NCI-H1436 treated with DMSO at 0.1 percent for 48 hours (cell line): ENCODE measurements around the gene SLC23A3.

ENCODE experiments used
- DNase-seq: peaks from one replicate; lab custom pipeline; 2025; lab: John Stamatoyannopoulos, UW

SLC23A3 gene, protein sequence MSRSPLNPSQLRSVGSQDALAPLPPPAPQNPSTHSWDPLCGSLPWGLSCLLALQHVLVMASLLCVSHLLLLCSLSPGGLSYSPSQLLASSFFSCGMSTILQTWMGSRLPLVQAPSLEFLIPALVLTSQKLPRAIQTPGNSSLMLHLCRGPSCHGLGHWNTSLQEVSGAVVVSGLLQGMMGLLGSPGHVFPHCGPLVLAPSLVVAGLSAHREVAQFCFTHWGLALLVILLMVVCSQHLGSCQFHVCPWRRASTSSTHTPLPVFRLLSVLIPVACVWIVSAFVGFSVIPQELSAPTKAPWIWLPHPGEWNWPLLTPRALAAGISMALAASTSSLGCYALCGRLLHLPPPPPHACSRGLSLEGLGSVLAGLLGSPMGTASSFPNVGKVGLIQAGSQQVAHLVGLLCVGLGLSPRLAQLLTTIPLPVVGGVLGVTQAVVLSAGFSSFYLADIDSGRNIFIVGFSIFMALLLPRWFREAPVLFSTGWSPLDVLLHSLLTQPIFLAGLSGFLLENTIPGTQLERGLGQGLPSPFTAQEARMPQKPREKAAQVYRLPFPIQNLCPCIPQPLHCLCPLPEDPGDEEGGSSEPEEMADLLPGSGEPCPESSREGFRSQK

DNA sequence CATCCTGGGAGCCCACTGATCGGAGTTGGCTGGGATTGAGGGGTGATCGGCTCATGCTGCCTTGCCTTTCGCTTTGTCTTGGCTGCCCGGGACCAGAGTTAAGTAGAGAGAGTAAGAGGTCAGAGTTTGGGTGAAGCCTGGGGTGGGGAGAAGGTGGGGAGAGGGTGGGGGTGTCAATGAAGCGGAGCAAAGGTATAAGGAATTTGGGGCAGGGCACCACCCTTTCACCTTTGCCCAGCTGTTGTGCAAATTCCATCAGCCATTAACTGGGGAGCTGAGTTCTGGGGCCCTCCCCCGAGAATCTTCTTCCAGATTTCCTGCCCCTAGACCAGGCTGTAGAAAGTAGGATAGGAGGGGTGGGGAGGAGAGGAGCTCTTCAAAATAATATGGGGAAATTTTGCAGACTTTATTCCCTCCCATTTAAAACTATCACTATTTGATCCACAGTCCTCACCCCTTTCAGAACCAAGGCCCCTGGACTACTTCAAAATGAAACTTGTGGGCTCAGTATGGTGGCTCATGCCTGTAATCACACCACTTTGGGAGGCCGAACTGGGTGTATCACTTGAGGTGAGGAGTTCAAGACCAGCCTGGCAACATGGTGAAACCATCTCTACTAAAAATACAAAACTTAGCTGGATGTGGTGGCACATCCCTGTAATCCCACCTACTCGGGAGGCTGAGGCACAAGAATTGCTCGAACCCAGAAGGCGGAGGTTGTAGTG lies at the start of gene SLC23A3:
SLC23A3 (minus strand) TSS at position 100 of the 725 bp plus-strand sequence; CDS start at position 55, 45 bp downstream.
- no peak for DNase-seq

DNA sequence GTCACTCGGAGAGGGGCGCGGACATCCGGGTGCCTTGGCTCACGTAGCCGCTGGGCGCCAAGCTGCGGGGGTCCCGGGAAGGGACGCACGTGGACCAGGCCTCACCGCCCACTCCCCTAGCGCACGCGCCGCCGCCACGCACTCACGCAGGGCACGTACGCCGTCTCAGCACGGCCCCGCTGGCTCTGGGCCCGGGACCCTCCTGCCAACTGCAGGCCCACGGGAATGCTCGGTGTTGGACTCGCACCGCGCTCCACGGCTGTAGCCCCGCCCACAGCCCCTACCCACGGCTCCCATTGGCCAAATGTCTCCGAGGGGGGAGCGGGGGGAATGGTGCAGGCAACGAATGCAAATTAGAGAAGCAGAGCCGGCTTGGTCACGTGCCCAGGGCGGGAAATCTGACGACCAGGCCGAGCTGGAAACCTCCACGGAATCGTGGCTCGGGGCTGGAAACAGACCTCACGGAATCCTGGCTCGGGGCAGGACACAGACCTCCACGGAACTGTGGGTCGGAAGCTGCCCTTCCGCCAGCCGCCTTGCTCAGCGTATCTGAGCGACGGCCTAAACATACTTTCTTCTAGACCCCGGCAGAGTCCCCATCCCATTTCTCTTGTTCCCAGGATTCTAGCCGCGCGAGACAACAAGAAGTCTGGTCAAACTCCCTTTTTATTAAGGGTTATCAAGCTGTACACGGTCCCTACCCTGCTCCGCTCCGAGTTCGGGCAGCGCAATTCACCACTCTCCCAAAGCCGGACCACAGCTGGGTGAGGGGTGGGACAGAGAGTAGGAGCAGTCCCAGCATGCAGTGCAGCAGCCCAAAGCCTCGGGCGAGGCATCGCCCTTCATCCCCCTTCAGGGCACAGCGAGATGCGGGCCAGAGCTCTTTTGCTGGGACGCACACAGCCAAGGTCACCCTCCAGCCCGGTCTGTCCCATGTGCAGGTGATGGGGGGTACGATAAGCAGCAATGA lies 49.2 kb upstream of the SLC23A3 start, which contains the start of gene ABCB6:
ABCB6 (minus strand) TSS at position 227 of the 970 bp plus-strand sequence. CDS start 285 bp downstream, outside the sequence.
- DNase-seq: peak; percentile 66

DNA sequence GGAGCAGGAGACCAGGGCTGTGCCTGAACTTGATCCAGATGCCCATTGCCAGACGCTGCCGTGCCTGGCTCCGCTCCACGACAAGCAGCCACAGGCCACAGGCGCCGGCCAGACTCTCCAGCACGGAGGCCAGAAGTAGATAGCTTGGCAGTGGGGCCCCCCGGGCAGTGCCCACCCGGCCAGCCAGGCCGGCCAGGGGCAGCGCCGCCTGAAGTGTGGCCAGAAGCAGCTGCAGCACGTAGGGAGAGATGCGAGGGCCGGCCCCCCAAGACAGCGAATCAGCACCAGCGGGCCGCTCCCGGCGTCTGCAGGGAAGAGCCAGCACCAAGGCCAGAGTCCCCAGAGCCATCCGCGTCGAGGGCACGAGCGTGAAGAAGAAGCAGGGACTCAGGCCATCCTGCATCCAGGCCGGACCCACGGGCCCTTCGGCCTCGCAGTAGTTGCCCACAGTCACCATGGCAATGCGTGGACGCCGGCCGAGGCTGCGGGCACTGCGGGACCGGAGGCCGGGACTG lies 48.4 kb upstream of the SLC23A3 start:
- DNase-seq: no peak

DNA sequence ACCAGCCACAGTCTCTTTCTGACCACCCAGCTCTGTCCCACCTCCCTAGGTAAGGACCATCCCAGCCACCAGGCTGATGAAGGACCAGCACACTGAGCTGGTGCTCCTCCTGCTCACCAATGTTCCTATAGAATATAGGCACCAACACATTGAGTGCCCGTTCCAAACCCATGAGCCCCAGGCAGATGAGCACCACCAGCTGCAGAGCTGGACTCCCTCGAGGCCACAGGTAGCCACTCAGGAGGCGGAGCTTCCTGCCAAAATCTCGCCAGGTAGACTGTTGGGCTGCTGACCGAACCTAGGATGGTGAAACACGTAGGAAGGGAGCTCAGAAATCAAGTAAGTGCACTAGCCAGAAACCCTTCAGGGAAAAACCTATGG lies 46.7 kb upstream of the SLC23A3 start:
- no peak for DNase-seq

DNA sequence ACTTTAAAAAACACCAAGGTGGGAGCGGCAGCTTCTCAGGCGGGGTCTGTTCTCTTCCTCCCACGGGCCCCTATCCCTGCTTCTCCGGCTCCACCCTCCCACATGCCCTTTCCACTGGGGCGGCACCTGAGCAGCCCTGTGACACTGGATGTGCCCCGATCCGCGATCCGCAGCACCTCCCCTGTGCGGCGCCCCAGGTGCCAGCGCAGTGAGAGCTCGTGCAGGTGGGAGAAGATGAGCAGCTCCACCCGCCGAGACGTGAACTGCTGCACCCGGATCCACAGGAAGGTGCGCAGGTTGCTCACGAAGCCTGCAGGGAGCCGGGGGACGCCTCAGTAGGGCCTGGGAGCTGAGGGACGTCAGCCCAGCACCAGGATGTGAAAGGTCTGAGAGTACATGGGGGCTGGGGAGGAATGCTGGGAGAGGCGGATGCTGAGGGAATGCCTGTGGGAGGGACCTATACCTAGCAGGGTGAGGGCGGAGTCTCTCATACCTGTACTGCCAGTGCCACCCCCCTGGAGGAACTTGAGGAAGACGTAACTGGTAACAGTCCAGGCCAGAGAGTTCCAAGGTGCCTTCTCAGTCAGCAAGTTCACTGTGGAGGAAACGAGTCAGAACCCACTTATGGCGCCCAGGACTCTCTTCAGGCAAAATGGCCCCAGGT lies 46.2 kb upstream of the SLC23A3 start:
- DNase-seq: no peak

DNA sequence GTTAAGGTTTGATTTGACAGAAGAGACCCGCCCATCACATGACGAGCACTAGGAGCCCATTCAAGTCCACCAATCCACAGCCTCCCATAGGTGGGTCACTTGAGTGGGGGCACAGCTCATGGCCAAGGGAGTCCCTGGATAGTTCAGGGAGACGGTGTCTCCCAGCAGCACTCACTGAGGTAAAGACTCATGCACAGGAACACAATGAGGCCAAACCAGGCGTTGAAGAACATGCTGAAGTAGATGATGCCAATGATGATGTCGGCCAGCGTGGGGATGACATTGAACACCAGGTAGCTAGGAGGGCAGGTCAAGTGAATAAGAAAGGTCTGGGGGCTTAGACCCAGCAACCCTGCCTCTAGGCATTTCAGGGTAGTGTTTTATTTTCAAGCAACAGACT lies 45.0 kb upstream of the SLC23A3 start:
- no peak for DNase-seq

DNA sequence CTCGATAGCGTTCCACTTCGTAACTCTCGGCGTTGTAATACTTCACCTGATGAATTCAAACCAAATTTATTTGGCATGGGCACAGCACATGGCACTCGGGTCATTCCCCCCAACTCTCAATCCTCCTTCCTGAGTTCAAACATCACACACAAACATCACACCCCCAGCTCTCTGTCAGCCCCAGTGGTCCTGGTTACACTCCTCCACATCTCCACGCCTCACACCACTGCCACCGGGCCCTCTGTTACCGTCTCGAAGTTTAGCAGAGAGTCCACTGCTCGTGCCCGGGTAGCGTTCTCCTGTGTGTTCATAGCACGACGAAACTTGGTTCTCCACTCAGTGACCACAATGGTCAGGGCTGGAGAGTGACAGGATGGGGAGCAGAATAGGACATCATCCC lies 44.3 kb upstream of the SLC23A3 start:
- no peak for DNase-seq

DNA sequence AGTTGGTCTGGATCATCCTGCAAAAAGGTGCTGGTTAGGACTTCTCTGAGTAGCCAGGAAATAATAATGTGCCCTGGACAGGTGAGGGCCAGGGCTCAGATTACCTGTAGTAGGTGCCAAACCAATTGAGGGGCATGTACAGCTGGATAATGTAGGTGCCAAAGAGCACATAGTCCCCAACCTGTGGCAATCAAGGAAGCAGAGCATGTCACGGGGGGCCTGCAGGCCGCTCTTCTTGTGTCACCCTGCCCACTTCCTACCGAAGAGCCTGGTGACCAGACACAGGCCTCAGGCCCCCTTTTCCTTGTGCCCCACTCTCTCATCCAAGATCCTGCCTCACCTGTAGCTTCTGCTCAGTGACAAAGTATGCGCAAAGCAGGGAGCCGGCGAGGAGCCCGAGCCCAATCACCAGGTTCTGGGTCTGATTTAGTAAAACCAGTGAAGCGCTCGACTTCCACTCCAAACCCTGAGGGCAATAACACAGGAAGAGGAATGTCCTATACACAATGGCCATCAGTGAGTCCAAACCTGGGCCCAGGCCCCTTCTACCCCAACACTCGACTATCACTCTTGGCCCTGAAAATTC lies 43.8 kb upstream of the SLC23A3 start:
- DNase-seq: no peak

DNA sequence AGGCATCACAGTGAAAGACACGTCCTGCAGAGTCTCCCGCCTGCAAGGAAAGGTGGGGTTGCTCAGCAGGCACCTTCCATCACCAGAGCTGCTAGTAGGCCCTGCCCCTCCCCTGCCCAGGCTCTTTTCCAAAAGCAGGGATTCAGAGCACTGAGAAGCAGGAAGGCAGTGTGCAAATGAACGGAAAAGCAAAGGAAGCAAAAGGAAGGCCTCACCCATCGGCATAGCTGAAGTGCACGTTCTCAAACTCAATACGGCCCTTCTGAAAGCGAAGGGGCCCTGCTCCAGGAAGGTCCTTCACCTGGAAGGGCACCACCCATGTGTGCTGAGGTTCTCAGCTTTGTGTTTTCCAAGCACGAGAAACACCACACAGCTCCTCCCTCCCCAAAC lies 43.2 kb upstream of the SLC23A3 start:
- DNase-seq: no peak

DNA sequence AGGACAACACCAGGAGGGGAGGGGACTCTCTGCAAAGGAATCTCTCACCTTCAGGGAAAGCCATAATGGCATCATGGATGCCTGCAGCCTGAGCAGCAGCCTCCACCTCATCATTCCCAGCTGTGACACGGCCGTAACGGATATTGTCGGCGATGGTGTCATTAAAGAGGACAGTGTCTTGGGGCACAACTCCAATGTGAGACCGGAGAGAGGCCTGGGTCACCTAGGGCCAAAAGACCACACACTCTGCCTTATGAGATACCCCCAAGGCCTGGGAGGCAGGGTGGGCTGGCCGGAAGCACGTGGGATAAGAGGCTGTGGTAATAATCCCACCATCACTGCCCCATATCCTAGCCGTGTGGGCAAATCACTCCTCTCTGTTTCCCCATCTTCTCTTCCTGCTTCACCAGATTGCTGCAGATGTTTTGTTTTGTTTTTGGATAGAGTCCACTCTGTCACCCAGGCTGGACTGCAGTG lies 41.1 kb upstream of the SLC23A3 start:
- DNase-seq: no peak

DNA sequence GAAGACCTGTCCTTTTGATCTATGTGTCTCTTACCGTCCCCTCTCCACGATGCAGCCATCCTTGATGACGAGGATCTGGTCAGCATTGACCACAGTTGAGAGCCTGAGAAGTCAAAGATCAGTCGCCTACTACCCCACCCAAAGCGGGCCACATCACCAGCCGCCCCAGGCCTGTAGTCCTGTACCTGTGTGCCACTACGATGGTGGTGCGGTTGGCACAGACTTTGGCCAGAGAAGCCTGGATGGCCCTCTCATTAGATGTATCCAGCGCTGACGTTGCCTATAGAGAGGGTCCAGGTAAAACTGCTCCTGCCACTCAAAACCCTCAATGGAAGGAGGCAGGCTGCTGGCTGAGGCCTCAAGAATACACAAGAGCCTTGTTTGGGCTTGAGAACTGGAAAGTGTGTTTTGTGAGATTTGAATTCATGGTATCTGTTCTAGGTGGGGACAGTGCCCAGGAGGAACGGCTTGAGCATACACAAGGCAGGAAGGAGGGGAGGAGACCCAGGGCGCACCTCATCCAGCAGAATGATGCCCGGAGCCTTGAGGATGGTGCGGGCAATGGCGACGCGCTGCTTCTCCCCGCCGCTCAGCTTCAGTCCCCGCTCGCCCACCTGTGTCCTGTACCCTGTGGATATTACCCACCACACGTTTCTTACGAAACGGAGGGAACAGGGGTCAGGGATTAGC lies 40.5 kb upstream of the SLC23A3 start:
- no peak for DNase-seq

DNA sequence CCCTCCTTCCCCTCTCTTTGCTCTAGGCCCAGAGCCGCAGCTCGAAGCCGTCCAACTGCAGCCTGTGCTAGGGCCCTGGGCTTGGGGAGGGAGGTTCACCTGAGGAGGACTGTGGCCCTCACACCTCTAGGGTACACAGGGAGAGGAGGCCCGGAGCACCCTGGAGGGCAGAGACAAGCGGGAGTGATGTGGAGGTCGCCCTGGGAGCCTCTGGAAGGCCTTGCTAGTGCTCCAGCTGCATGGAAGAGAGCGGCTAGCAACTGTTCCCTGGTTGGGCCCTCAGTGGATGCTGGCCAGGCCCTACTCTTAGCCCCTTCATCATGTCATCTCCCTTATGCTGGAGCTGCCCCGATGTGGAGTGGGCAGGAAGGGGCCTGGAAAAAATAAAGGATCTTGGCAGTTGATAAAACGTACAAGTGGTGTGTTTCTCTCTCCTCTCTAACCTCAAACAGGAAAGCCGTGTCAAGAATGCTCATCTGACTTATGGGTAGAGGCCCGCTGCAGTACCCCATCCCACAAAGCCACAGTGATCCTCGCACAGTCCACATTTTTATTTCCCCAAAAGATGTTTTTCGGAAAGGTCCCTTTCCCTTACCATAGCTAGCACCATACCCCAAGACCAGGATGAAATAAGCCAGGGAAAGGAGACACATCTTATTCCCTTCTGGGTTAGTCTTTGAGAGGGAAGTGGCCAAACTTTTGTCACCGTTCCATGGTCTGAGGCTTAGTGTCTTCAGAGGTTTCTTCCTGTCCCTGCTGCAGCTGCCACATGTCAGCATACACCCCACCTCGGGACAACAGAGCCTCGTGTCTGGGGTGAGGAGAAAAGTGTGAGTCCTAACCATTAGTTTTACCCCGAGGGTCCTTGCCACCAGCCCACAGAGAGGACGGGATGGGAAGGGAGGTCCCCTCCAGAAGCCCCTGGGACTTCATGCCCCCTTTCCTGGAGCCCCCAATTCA lies 39.7 kb upstream of the SLC23A3 start:
- DNase-seq: no peak

DNA sequence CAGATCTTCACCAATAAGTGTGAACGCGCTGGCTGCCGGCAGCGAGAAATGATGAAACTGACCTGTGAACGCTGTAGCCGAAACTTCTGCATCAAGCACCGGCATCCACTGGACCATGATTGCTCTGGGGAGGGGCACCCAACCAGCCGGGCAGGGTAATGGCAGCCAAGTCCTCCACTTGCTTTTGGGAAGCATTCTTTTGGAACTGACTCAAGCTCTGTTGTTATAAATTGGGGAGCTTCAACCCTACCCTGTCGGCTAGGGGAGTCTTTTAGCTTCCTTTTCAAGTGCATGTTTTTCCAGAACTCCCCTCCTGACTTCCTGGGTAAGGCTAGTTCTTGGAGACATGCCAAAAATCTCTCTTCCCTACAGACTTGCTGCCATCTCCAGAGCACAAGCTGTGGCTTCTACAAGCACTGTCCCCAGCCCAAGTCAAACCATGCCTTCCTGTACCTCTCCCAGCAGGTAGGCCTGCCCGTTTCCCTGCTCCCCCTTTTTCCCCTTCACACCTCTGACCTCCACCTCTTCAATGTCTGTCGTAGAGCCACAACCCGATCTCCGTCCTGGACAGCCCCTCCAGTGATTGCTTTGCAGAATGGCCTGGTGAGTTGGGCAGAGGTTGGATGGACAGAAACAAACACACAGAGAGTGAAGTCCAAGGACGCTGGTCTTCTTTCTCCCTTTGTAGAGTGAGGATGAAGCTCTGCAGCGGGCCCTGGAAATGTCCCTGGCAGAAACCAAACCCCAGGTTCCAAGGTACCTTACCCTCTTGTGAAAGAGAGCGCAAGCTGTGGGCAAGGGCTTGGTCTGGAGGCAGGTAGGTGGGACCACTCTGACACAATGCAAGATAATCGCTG lies 38.3 kb upstream of the SLC23A3 start:
- DNase-seq: no peak

DNA sequence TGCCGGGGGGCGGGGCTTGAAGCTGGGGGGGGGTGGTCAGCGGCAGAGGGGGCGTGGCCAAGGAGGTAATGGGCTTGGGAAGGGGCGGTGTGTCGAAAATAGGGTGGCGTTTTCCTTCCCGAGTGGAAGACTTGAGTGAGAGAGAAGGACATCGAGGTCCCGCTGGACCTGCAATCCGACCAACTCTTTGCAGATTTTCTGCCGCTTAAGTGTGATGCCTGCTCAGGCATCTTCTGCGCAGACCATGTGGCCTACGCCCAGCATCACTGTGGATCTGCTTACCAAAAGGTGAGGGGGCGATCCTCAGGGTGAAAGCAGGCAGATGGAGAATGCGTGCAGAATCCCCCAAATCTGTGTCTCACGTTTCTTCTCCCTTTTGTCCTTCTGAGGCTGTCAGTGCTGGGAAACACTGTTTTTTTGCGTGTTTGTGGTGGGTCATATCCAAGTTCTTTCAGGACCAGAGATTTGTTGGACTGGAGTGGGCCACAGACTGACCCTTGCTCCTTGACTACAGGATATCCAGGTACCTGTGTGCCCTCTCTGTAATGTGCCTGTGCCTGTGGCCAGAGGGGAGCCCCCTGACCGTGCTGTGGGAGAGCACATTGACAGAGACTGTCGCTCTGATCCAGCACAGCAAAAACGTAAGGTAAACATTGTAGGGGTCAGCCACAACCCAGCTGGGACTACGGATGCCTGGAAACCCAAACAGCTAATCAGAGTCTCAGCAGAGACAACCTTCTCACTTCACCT lies 37.5 kb upstream of the SLC23A3 start:
- DNase-seq: no peak

DNA sequence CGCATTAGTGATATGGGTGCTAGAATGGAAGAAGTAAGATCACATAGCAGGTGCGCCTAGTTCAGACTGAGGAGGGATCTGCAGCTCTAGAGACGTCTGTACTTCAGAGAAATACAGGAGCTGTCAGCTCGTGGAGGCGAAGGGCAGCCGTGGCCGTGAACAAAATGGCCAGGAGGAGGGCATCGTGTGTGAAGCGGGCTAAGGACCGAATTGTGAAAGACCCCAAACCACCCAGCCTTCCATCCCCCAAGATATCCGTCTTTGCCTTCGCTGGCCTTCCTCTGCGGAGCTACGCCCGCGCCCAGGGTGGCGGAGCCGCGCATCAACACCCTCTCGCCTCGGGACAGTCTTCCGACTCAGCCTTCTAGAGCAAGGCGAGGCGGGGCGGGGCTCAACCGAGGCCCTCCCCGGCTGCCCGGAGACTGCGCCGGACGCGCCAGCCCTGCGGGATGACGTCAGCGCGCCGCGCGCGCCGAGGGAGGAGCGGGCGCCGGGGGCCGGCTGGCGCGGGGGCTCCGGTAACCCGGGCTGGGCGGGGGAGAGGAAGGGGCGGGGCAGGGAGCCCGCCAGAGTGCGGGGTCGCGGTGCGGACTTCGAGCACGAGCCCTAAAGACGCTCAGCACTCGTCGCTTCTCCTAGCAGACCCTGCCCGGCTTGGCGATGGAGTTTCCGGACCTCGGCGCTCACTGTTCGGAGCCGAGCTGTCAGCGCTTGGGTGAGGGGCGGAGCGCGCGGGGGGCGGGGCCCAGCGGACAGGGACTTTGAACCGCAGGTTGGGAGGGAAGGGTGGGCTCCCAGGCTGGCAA lies 36.7 kb upstream of the SLC23A3 start, which contains the start of gene ZFAND2B:
ZFAND2B (plus strand) TSS at position 455 of the 806 bp plus-strand sequence; CDS start at position 661, 206 bp downstream.
- peak; percentile 68 for DNase-seq

DNA sequence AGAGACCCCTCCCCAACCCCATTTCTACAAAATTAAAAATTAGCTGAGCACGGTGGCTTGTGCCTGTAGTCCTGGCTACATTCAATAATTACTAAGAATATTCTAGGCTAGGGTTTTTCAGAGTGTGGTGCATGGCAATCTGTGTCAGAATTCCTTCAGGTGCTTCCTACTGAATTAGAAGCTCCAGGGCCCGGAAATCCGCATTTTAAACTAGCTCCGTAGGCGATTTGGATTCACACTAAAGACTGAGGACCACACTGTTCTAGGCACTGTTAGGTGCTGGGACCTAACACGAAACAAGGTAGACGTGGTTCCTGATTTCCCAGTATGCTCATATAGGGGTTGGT lies 36.1 kb upstream of the SLC23A3 start:
- no peak for DNase-seq
